B cell (primary cell): ENCODE results near the gene GMPR2. TPM values are rescaled to one million over a fixed set of nuclear protein-coding genes. Genes with fewer than 3 reads are reported as not detected.

ENCODE experiments used
- ATAC-seq: fragments of 200-7000 bp; cut with Tn5 transposase; one replicate; pipeline ENCODE4 v1.10.0; 2021; ENCODE audit warnings: low read depth, mild to moderate bottlenecking, moderate number of reproducible peaks, moderate library complexity
- CTCF ChIA-PET: fragments of 350-600 bp; sonication (Branson Sonifier 250); formaldehyde crosslinking; loops from one replicate; lab custom pipeline; 2021; ENCODE audit warnings: antibody characterized with exemption, inconsistent platforms; lab: Charles Lee
- POLR2A ChIA-PET: fragments of 350-600 bp; sonication (Branson Sonifier 250); formaldehyde crosslinking; loops from one replicate; lab custom pipeline; 2021; ENCODE audit warnings: antibody characterized with exemption; lab: Charles Lee
- DNase-seq: peaks from one replicate; pipeline ENCODE4 v3.0.0; 2013
- H2AFZ ChIP-seq: 2 replicates; pipeline ENCODE4 v1.6.1; 2012; ENCODE audit warnings: mild to moderate bottlenecking, low read depth, low read length; ENCODE audit not compliant: insufficient read depth, poor library complexity, severe bottlenecking
- H3K27ac ChIP-seq, 2 donors: 1 replicate in 1 of 2; 2 replicates in 1 of 2; pipeline ENCODE4 v1.5.1; 2012 to 2013; ENCODE audit warnings: low read length in 2 of 2, mild to moderate bottlenecking in 2 of 2, moderate library complexity in 1 of 2
- H3K27me3 ChIP-seq, 4 experiments: fragments of 200-600 bp in 1 of 4; sonication (generic) in 1 of 4; replicated peaks in 1 of 4; 1 replicate in 2 of 4; 2 replicates in 2 of 4; pipeline versions ENCODE4 v1.6.1 to v1.7.0; 2013 to 2016; ENCODE audit warnings: low read length in 3 of 4, mild to moderate bottlenecking in 2 of 4, mixed read lengths in 1 of 4, moderate library complexity in 1 of 4; ENCODE audit not compliant: insufficient read depth in 4 of 4, control insufficient read depth in 3 of 4; ENCODE audit errors: control extremely low read depth in 1 of 4
- H3K36me3 ChIP-seq, 2 experiments: replicated peaks in 1 of 2; 1 replicate in 1 of 2; 2 replicates in 1 of 2; pipeline versions ENCODE4 v1.6.1 to v1.7.1; 2013; ENCODE audit warnings: low read length in 1 of 2; ENCODE audit not compliant: insufficient read depth in 2 of 2, control insufficient read depth in 1 of 2; ENCODE audit errors: control extremely low read depth in 1 of 2, extremely low read depth in 1 of 2
- H3K4me1 ChIP-seq, 2 donors: fragments of 200-600 bp in 1 of 2; sonication (generic) in 1 of 2; 1 replicate in 1 of 2; 2 replicates in 1 of 2; pipeline versions ENCODE4 v1.5.1 to v1.6.1; 2013 to 2017; ENCODE audit warnings: low read length in 2 of 2; ENCODE audit not compliant: control insufficient read depth in 2 of 2, insufficient read depth in 2 of 2
- H3K4me2 ChIP-seq: replicated peaks from 2 replicates; pipeline ENCODE3; 2012; ENCODE audit warnings: mild to moderate bottlenecking, low read depth, low read length; ENCODE audit not compliant: poor library complexity, severe bottlenecking
- H3K4me3 ChIP-seq, 5 experiments: fragments of 200-600 bp in 1 of 5; sonication (generic) in 1 of 5; 1 replicate in 3 of 5; 2 replicates in 2 of 5; pipeline versions ENCODE4 v1.5.1 to v1.7.0; 2011 to 2016; ENCODE audit warnings: low read length in 4 of 5, mild to moderate bottlenecking in 4 of 5, low read depth in 2 of 5, control low read depth in 1 of 5, moderate library complexity in 1 of 5; ENCODE audit not compliant: insufficient read depth in 1 of 5; ENCODE audit errors: control extremely low read depth in 1 of 5, extremely low read depth in 1 of 5
- H3K79me2 ChIP-seq: fragments of 200-600 bp; sonication (generic); one replicate; pipeline ENCODE4 v1.6.0; 2016; ENCODE audit warnings: low read length; ENCODE audit not compliant: control insufficient read depth, insufficient read depth
- H3K9ac ChIP-seq: fragments of 200-600 bp; sonication (generic); 2 replicates; pipeline ENCODE4 v1.6.1; 2017; ENCODE audit warnings: mild to moderate bottlenecking, low read length, moderate library complexity
- H3K9me3 ChIP-seq, 3 donors: one replicate each; pipeline versions ENCODE4 v1.6.1 to v1.7.1; 2013; ENCODE audit warnings: low read length in 2 of 3; ENCODE audit not compliant: control insufficient read depth in 2 of 3, insufficient read depth in 1 of 3; ENCODE audit errors: control extremely low read depth in 1 of 3
- H4K20me1 ChIP-seq: 2 replicates; pipeline ENCODE4 v1.6.0; 2012; ENCODE audit warnings: mild to moderate bottlenecking, low read length; ENCODE audit not compliant: insufficient read depth, control insufficient read depth, poor library complexity, severe bottlenecking
- H3K27ac Mint-ChIP-seq: one replicate; pipeline ENCODE4 v1.8.0; 2021; ENCODE audit warnings: mixed read lengths
- H3K27me3 Mint-ChIP-seq: one replicate; pipeline ENCODE4 v1.8.0; 2021; ENCODE audit warnings: mixed read lengths
- H3K4me1 Mint-ChIP-seq: one replicate; pipeline ENCODE4 v1.8.0; 2021; ENCODE audit warnings: mixed read lengths
- H3K4me3 Mint-ChIP-seq: one replicate; pipeline ENCODE4 v1.8.0; 2021; ENCODE audit warnings: mixed read lengths
- H3K9me3 Mint-ChIP-seq: one replicate; pipeline ENCODE4 v1.8.0; 2022; ENCODE audit warnings: mixed read lengths; ENCODE audit not compliant: insufficient read depth
- CTCF ChIP-seq: fragments of 200-600 bp; IDR thresholded peaks from one replicate; pipeline ENCODE4 v1.8.0; 2022; ENCODE audit warnings: antibody characterized with exemption, mild to moderate bottlenecking
- EZH2 ChIP-seq: IDR thresholded peaks from 2 replicates; pipeline ENCODE4 v1.6.1; 2012; ENCODE audit warnings: borderline replicate concordance, low read depth, mild to moderate bottlenecking, moderate library complexity, low read length; ENCODE audit not compliant: insufficient read depth, poor library complexity, severe bottlenecking
- WGBS: methylation state at CpG from one replicate; pipeline ENCODE4 v1.1.5; 2013; ENCODE audit warnings: missing lambda C conversion rate; ENCODE audit not compliant: insufficient coverage; 5-methylcytosine and 5-hydroxymethylcytosine counted together
- intact Hi-C: fragments of 100-400 bp; cut with micrococcal nuclease; formaldehyde crosslinking; loops from one replicate; pipeline ENCODE4 v1.10.0; 2022
- polyA plus RNA-seq: library from polyadenylated mRNA; depleted of rRNA; stranded (reverse); fragments of >200 nt; gene quantifications from 2 replicates; pipeline ENCODE4 v1.2.3, GENCODE V29; 2012
- total RNA-seq, 2 donors: library from RNA; stranded (reverse); fragments of 120-200 nt in 1 of 2; gene quantifications; 1 replicate in 1 of 2; 2 replicates in 1 of 2; pipeline versions ENCODE4 v1.2.3 to v1.2.4, GENCODE V29; 2013 to 2022

Gene GMPR2
- total and polyA plus RNA-seq, 2 donors (not counting 1 experiment from before 2014, with no cell fraction given), result 39.7 to 58.7 TPM

GRCh38 chr14:24267516-24267915 lies 34.8 kb downstream of the GMPR2 start:
- Mint-ChIP-seq H3K27me3 (no peaks in the 10 kb centered on the region), H3K4me1 (peaks cover 22% of the 10 kb centered on the region), H3K27ac (no peak overlapping the region), H3K4me3 (no peak overlapping the region), H3K9me3 (no peaks in the 10 kb centered on the region)
- Histone ChIP-seq H4K20me1 (no peaks in the 10 kb centered on the region), H3K79me2 (peaks cover 3% of the 10 kb centered on the region), H3K36me3 (peaks cover 0 to 39% of the 10 kb centered on the region in 2 experiments), H3K4me3 (no peak overlapping the region), H3K9ac (no peak overlapping the region), H3K9me3 (no peaks in the 10 kb centered on the region), H3K4me1 (peaks cover 14 to 19% of the 10 kb centered on the region in 2 donors), H2AFZ (no peak overlapping the region), H3K4me2 (no peak overlapping the region), H3K27ac (no peak overlapping the region), H3K27me3 (no peaks in the 10 kb centered on the region)
- ChIA-PET POLR2A (no interaction called here), CTCF (interaction anchor here (1.6 kb wide), 1 partner anchor 25 kb away, joined by 6 read pairs; the partner anchor contains the start of gene TINF2)
- TF ChIP-seq EZH2 (no peak), CTCF (no peak)
- intact Hi-C loops, result no loop called here
- no peak for ATAC-seq
- DNase-seq, result no peak
- WGBS, result 98% methylated on average over 9 of the region's 9 CpGs

GRCh38 chr14:24268225-24268624 lies 35.5 kb downstream of the GMPR2 start:
- Histone ChIP-seq H3K4me3 (no peak overlapping the region), H3K27me3 (no peaks in the 10 kb centered on the region), H3K36me3 (peaks cover 0 to 39% of the 10 kb centered on the region in 2 experiments), H3K9ac (no peak overlapping the region), H3K79me2 (peaks cover 8% of the 10 kb centered on the region), H3K4me1 (peaks cover 19 to 24% of the 10 kb centered on the region in 2 donors), H3K4me2 (no peak overlapping the region), H4K20me1 (no peaks in the 10 kb centered on the region), H3K27ac (no peak overlapping the region), H2AFZ (no peak overlapping the region), H3K9me3 (no peaks in the 10 kb centered on the region)
- no peak overlapping the region for H3K27ac Mint-ChIP-seq
- no peaks in the 10 kb centered on the region for H3K27me3 Mint-ChIP-seq
- CTCF ChIA-PET, result interaction anchor here (1.6 to 3.8 kb wide), 2 partner anchors 25 to 42 kb away, joined by 6 to 39 read pairs; partner anchors contain the start of genes CIDEB, LTB4R, LTB4R2 and TINF2
- ATAC-seq (no peak), DNase-seq (no peak)
- H3K4me1 Mint-ChIP-seq, result peaks cover 28% of the 10 kb centered on the region
- 100% methylated on average over 5 of the region's 9 CpGs for WGBS
- intact Hi-C loops, result no loop called here
- H3K4me3 Mint-ChIP-seq, result no peak overlapping the region
- POLR2A ChIA-PET, result no interaction called here
- TF ChIP-seq EZH2 (no peak), CTCF (no peak)
- no peaks in the 10 kb centered on the region for H3K9me3 Mint-ChIP-seq
